Measurements from ENCODE around the gene FES. TPM values are rescaled to one million over a fixed set of nuclear protein-coding genes. Genes with fewer than 3 reads are reported as not detected.
A peak's percentile ranks its signal among the peaks of the same experiment; 100 is the strongest.
"Not testable (repeated sequence)": the region's sequence is repeated elsewhere in the genome, so short reads cannot be mapped to it uniquely, and the experiment has no call there.

Gene FES
- total RNA-seq, 1 donor from 2014 or later: 2.8 TPM

GRCh38 chr15:90904746-90905145 lies 20.4 kb downstream of the FES start:
- Mint-ChIP-seq H3K9me3 (no peaks in the 10 kb centered on the region), H3K4me1 (peaks cover 21% of the 10 kb centered on the region), H3K27me3 (ENCODE audit: low read depth) (no peaks in the 10 kb centered on the region), H3K4me3 (peak overlapping the region; percentile 51), H3K36me3 (ENCODE audit: low read depth) (peaks cover 7% of the 10 kb centered on the region), H3K27ac (ENCODE audit: unreplicated experiment) (no peak overlapping the region)
- TF ChIP-seq, protein P1, sequence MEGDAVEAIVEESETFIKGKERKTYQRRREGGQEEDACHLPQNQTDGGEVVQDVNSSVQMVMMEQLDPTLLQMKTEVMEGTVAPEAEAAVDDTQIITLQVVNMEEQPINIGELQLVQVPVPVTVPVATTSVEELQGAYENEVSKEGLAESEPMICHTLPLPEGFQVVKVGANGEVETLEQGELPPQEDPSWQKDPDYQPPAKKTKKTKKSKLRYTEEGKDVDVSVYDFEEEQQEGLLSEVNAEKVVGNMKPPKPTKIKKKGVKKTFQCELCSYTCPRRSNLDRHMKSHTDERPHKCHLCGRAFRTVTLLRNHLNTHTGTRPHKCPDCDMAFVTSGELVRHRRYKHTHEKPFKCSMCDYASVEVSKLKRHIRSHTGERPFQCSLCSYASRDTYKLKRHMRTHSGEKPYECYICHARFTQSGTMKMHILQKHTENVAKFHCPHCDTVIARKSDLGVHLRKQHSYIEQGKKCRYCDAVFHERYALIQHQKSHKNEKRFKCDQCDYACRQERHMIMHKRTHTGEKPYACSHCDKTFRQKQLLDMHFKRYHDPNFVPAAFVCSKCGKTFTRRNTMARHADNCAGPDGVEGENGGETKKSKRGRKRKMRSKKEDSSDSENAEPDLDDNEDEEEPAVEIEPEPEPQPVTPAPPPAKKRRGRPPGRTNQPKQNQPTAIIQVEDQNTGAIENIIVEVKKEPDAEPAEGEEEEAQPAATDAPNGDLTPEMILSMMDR (conservative IDR thresholded peaks at IDR 0.05): no peak
- no peak for DNase-seq (ENCODE audit: low read depth, low spot score)

- Mint-ChIP-seq H3K36me3 (ENCODE audit: low read depth) (peaks cover 7% of the 10 kb centered on the region), H3K4me3 (peak overlapping the region; percentile 60), H3K27ac (ENCODE audit: unreplicated experiment) (no peak overlapping the region), H3K9me3 (no peaks in the 10 kb centered on the region), H3K4me1 (peaks cover 21% of the 10 kb centered on the region), H3K27me3 (ENCODE audit: low read depth) (no peaks in the 10 kb centered on the region)
- DNase-seq (ENCODE audit: low read depth, low spot score): no peak
- TF ChIP-seq, protein P1 (conservative IDR thresholded peaks at IDR 0.05): no peak
Measured at GRCh38 chr15:90905306-90906180, 21.2 kb downstream of the FES start.

GRCh38 chr15:90906181-90906849 lies 22.0 kb downstream of the FES start:
- Mint-ChIP-seq H3K9me3 (no peaks in the 10 kb centered on the region), H3K36me3 (ENCODE audit: low read depth) (peaks cover 7% of the 10 kb centered on the region), H3K27me3 (ENCODE audit: low read depth) (no peaks in the 10 kb centered on the region), H3K27ac (ENCODE audit: unreplicated experiment) (peak overlapping the region; percentile 88), H3K4me3 (peak overlapping the region; percentile 60), H3K4me1 (peaks cover 18% of the 10 kb centered on the region)
- TF ChIP-seq, protein P1 (conservative IDR thresholded peaks at IDR 0.05): no peak
- DNase-seq (ENCODE audit: low read depth, low spot score): no peak

GRCh38 chr15:90907051-90907660 lies 22.9 kb downstream of the FES start:
- H3K27me3 Mint-ChIP-seq (ENCODE audit: low read depth): no peaks in the 10 kb centered on the region
- DNase-seq (ENCODE audit: low read depth, low spot score): no peak
- H3K9me3 Mint-ChIP-seq: no peaks in the 10 kb centered on the region
- TF ChIP-seq, protein P1 (conservative IDR thresholded peaks at IDR 0.05): no peak
- peak overlapping the region; percentile 15 for H3K27ac Mint-ChIP-seq (ENCODE audit: unreplicated experiment)
- peak overlapping the region; percentile 12 for H3K4me3 Mint-ChIP-seq
- H3K36me3 Mint-ChIP-seq (ENCODE audit: low read depth): peaks cover 7% of the 10 kb centered on the region
- peaks cover 10% of the 10 kb centered on the region for H3K4me1 Mint-ChIP-seq

GRCh38 chr15:90907838-90908507 lies 23.7 kb downstream of the FES start:
- Mint-ChIP-seq H3K27ac (ENCODE audit: unreplicated experiment) (peak overlapping the region; percentile 15), H3K4me3 (peak overlapping the region; percentile 0), H3K4me1 (peaks cover 8% of the 10 kb centered on the region), H3K27me3 (ENCODE audit: low read depth) (no peaks in the 10 kb centered on the region), H3K9me3 (no peaks in the 10 kb centered on the region), H3K36me3 (ENCODE audit: low read depth) (peaks cover 7% of the 10 kb centered on the region)
- no peak for DNase-seq (ENCODE audit: low read depth, low spot score)
- TF ChIP-seq, protein P1 (conservative IDR thresholded peaks at IDR 0.05): no peak

DNA sequence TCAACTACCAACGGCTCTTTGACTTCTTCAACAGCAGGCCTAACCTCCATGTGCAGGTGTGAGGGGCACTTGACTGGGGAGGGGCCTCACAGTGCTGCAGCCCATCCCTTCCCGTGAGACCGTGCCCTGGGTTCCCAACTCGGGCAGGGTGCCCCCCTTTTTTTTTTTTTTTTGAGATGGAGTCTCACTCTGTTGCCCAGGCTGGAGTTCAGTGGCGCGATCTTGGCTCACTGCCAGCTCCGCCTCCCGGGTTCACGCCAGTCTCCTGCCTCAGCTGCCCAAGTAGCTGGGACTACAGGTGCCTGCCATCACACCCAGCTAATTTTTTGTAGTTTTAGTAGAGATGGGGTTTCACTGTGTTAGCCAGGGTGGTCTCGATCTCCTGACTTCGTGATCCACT lies 25.1 kb downstream of the FES start:
- not testable (repeated sequence) for H3K27ac Mint-ChIP-seq (ENCODE audit: unreplicated experiment); H3K36me3 Mint-ChIP-seq (ENCODE audit: low read depth); H3K4me1 Mint-ChIP-seq; H3K27me3 Mint-ChIP-seq (ENCODE audit: low read depth); DNase-seq (ENCODE audit: low read depth, low spot score); H3K4me3 Mint-ChIP-seq; H3K9me3 Mint-ChIP-seq

All from neural crest cell (in vitro differentiated cells).